Lower lobe of right lung (tissue), 2 donors: Measurements from ENCODE around the gene NECAB3. TPM values are rescaled to one million over a fixed set of nuclear protein-coding genes. Genes with fewer than 3 reads are reported as not detected.
A peak's percentile ranks its signal among the peaks of the same experiment; 100 is the strongest.

Experiments used
- ATAC-seq, 2 donors: fragments of 200-7000 bp; cut with Tn5 transposase; one replicate each; pipeline ENCODE4 v1.9.1; 2020 to 2022; ENCODE audit warnings: mild to moderate bottlenecking in 2 of 2, moderate library complexity in 2 of 2
- DNase-seq: peaks from one replicate; pipeline ENCODE4 v3.0.0-alpha.2; 2020
- H3K27ac ChIP-seq: fragments of 200-600 bp; one replicate; pipeline ENCODE4 v1.8.0; 2022
- H3K27me3 ChIP-seq: fragments of 200-600 bp; one replicate; pipeline ENCODE4 v1.8.0; 2022; ENCODE audit warnings: low read depth
- H3K36me3 ChIP-seq: fragments of 200-600 bp; one replicate; pipeline ENCODE4 v1.8.0; 2022; ENCODE audit warnings: mild to moderate bottlenecking
- H3K4me1 ChIP-seq: fragments of 200-600 bp; one replicate; pipeline ENCODE4 v1.8.0; 2022
- H3K4me3 ChIP-seq: fragments of 200-600 bp; one replicate; pipeline ENCODE4 v1.8.0; 2022; ENCODE audit warnings: mild to moderate bottlenecking
- H3K9me3 ChIP-seq: fragments of 200-600 bp; one replicate; pipeline ENCODE4 v1.8.0; 2022
- CTCF ChIP-seq: fragments of 200-600 bp; IDR thresholded peaks from one replicate; pipeline ENCODE4 v1.8.0; 2022; ENCODE audit warnings: antibody characterized with exemption, mild to moderate bottlenecking
- intact Hi-C: fragments of 100-400 bp; cut with DNase I; formaldehyde crosslinking; loops from one replicate; pipeline ENCODE4 v1.11.0; 2022
- total RNA-seq: library from RNA; stranded (reverse); fragmentation: NEBNext Ultra II Directional; extraction: Animal tissue kit (Norgen Biotek cat#: 25700); gene quantifications from one replicate; pipeline ENCODE4 v1.2.1, GENCODE V29; 2021
- donor health status: DM: no; HTN: yes; CAD: no; lungs with severe emphysema.

Gene NECAB3
- total RNA-seq, 1 donor from 2014 or later = 60.3 TPM

GRCh38 chr20:33658929-33659328 lies 15.3 kb downstream of the NECAB3 start:
- no peak overlapping the region for H3K4me3 ChIP-seq
- H3K27me3 ChIP-seq = no peaks in the 10 kb centered on the region
- DNase-seq (peak; percentile 14), ATAC-seq (no peak)
- H3K4me1 ChIP-seq = peaks cover 10% of the 10 kb centered on the region
- no peaks in the 10 kb centered on the region for H3K9me3 ChIP-seq
- intact Hi-C loops = no loop called here
- H3K27ac ChIP-seq = no peak overlapping the region
- no peak for TF ChIP-seq CTCF
- H3K36me3 ChIP-seq = peaks cover 24% of the 10 kb centered on the region

DNA sequence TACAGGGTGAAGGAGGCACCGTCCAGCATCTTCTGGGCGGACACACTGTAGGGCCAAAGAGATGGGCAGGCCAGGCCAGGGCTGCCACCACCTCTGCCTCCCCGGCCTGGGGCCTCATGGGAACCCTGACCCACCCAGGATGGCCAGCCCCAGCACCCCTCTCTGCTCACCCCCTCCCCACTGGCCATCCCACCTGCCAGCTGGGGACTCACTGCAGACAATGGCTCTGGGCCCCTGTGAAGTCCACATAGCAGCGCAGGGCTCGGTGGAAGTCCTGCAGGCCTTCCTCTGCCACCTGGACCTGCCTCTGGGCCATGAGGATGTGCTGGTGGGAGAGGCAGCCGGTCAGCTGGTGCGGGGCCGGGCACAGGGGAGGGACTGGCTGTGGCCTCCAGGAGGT lies 15.7 kb downstream of the NECAB3 start:
- Histone ChIP-seq H3K4me3 (no peak overlapping the region), H3K27ac (no peak overlapping the region), H3K27me3 (no peaks in the 10 kb centered on the region), H3K4me1 (peaks cover 13% of the 10 kb centered on the region), H3K9me3 (no peaks in the 10 kb centered on the region), H3K36me3 (peaks cover 24% of the 10 kb centered on the region)
- intact Hi-C loops = no loop called here
- no peak for ATAC-seq
- no peak for DNase-seq
- TF ChIP-seq CTCF = no peak

DNA sequence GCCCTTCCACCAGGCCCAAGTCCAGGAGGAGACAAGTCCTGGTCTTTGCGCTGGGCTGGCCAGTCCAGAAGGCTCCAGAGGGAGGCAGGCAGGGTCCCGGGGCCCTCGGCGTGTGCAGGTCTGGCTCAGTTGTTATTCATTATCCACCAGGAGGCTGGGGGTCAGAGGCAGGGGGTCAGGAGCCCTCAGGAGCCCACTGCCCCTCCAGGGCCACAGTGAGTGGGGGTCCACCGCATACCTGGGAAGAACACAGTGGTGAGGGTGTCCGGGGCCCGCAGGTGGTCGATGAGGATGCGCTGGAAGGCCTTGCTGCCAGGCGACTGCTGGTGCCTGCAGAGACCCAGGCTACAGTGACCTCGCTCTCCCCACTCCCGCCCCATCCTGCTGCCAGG lies 16.5 kb downstream of the NECAB3 start:
- no peak for TF ChIP-seq CTCF
- ATAC-seq = no peak
- no peak overlapping the region for H3K27ac ChIP-seq
- H3K4me3 ChIP-seq = no peak overlapping the region
- peaks cover 24% of the 10 kb centered on the region for H3K36me3 ChIP-seq
- intact Hi-C loops = no loop called here
- no peaks in the 10 kb centered on the region for H3K27me3 ChIP-seq
- H3K4me1 ChIP-seq = peaks cover 15% of the 10 kb centered on the region
- no peak for DNase-seq
- H3K9me3 ChIP-seq = no peaks in the 10 kb centered on the region

DNA sequence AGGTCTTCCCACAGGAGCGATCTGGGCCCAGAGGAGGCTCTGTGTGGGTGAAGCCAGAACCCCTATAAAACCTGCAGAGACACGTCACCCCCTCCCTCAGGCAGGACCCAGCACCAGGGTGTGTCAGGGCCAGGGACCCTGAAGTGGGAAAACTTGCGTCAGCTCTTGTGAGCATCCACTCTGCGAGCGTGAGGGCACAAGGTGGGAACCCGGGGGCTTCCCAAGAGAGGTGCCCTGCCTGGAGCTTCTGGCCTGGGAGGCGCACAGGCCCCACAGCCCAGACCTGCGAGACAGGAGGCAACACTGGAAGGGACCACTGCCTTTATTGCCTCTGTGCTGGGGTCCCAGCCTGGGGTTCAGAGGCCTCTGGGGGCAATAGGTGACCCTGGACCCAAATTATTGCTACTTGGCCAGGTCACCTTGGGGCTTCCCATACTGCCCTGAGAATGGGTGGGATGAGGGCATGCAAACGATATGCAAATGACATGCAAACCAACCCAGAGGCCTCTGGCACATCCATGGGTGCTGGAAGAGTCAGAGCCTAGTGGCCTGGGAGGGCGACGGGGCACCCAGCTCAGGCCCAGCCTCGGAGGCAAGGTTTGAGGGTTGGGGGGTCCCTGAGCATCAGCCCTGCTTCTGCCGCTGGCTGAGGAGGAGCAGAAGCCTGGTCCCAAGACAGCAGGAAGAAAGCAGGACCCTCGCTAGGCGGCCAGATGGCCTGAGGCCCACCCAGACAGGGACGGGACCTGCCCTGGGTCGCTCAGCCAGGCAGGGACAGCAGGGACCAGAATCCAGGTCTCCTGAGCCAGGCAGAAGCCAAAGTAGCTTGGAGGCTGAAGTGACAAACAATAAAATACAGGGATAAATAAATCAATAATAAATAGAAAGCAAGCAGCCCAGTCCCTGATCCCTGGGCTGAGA lies 17.2 kb downstream of the NECAB3 start:
- DNase-seq (peak; percentile 41), ATAC-seq (no peak)
- no peaks in the 10 kb centered on the region for H3K27me3 ChIP-seq

More for the DNA sequence above, 17.2 kb downstream of the NECAB3 start:
- intact Hi-C loops = no loop called here
- TF ChIP-seq CTCF = no peak
- H3K27ac ChIP-seq = no peak overlapping the region
- H3K9me3 ChIP-seq = no peaks in the 10 kb centered on the region
- peaks cover 11% of the 10 kb centered on the region for H3K4me1 ChIP-seq
- H3K36me3 ChIP-seq = peaks cover 24% of the 10 kb centered on the region
- H3K4me3 ChIP-seq = no peak overlapping the region
